ENCODE measurements around the gene SORCS2.

The SORCS2 gene

GRCh38 chr4:7610022-7610670 lies 417.8 kb downstream of the SORCS2 start:
- TF ChIP-seq GATA2 (IDR thresholded peaks at IDR 0.05; ENCODE audit: low read depth, low read length): no peak
- no peak for TF ChIP-seq GATA3 (IDR thresholded peaks at IDR 0.05; ENCODE audit: low read depth, low read length)

DNA sequence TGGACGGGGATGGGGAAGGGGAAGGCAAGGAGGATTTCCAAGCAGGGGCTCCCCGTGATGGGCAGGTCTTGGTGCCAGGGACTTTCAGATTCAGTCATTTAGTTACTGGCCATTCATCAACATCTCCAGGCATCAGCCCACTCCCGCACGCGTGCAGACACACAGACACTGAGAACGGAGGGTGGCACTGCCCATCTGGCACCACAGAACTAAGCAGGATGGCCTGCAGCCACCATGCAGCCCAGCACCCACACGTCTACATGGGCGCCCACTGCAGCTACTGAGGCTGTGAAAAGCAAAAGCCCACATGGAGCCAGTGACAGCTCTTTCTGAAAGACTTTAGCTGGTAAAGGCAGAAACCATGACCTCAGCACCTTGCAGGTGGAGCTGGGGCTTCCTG lies 418.5 kb downstream of the SORCS2 start:
- TF ChIP-seq GATA2 (IDR thresholded peaks at IDR 0.05; ENCODE audit: low read depth, low read length): no peak

DNA sequence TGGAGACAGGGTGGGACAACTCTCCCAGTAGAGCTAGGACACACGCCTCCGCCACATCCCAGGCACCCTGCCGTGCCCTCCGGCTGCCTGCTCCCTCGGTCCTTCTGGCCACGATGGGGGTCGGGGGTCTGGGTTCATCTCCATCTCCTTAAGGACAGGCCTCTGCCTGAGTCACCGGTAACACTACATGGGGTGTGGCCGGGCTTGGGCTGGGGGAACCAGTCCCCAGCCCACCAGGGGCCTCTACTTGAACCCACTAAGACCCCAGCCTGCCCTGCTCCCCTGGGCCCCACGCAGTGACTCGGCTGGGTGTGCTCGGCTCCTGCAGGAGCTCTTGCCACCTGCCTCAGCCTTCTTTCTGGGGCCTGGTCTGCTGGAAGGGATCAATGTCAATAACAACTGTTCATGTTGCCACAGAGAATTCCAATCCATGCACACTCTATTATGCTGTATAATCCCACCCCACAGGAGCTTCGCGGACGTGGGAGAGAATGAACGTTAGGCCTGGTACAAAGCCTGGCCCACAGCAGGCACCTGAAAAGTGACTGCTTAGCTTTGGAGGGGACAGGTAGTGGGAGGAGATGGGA lies 420.1 kb downstream of the SORCS2 start:
- no peak for TF ChIP-seq GATA3 (IDR thresholded peaks at IDR 0.05; ENCODE audit: low read depth, low read length)
- no peak for TF ChIP-seq GATA2 (IDR thresholded peaks at IDR 0.05; ENCODE audit: low read depth, low read length)

GRCh38 chr4:7614350-7614949 lies 422.1 kb downstream of the SORCS2 start:
- no peak for TF ChIP-seq GATA3 (IDR thresholded peaks at IDR 0.05; ENCODE audit: low read depth, low read length)
- TF ChIP-seq GATA2 (IDR thresholded peaks at IDR 0.05; ENCODE audit: low read depth, low read length): no peak

DNA sequence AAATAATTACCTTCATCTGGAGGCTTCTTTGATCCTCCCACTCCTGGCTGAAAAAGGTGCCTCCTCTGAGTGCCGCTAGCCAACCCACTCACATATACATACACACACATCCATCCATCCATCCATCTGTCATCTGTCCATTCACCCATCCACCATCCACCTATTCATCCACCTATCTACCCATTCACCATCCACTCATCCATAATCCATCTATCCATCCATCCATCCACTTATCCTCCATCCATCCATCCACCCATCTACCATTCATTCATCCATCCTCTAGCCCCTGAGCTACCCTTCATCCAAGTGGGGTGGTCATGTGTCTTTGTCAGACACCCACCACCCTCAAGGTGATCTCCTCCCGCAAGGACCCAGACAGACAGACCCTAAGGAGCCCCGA lies 423.9 kb downstream of the SORCS2 start:
- TF ChIP-seq GATA3 (IDR thresholded peaks at IDR 0.05; ENCODE audit: low read depth, low read length) (no peak), GATA2 (IDR thresholded peaks at IDR 0.05; ENCODE audit: low read depth, low read length) (no peak)

- no peak for TF ChIP-seq GATA2 (IDR thresholded peaks at IDR 0.05; ENCODE audit: low read depth, low read length)
- no peak for TF ChIP-seq GATA3 (IDR thresholded peaks at IDR 0.05; ENCODE audit: low read depth, low read length)
Observed at GRCh38 chr4:7618361-7618760, 426.0 kb downstream of the SORCS2 start.

DNA sequence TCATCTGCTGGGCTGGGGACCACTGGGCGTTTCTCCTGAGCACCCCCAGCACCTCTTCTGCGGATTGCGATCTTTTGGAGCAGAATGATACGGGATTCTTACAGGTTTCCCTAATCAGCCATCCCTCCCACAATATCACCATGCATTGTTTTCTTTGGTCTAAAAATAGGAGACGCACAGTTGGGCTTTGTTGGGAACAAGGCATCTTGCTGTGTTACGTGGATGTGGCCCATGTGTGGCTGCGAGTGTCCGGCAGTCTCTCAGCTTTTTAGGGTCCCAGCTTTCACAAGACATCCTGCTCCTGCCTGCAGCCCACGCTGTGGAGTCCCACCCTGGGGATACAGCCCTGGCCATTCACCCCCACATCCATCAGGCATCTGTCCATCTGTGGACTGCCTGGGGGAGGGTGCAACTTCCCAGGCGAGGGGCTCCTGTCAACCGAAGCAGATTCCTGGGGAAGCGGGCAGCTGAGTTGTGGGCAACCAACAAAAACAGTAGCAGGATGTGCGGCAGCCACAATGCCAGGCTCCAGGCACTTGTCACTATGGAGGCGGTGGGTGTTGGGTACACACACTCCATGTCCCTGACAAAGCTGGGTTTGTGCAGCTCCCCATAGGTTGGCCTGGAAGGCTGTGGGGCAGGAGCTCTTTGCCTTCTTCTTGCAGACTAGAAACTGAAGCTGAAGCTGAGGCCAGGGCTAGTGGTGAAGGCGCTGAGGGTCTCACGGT lies 427.9 kb downstream of the SORCS2 start:
- no peak for TF ChIP-seq GATA2 (IDR thresholded peaks at IDR 0.05; ENCODE audit: low read depth, low read length)
- TF ChIP-seq GATA3 (IDR thresholded peaks at IDR 0.05; ENCODE audit: low read depth, low read length): no peak

DNA sequence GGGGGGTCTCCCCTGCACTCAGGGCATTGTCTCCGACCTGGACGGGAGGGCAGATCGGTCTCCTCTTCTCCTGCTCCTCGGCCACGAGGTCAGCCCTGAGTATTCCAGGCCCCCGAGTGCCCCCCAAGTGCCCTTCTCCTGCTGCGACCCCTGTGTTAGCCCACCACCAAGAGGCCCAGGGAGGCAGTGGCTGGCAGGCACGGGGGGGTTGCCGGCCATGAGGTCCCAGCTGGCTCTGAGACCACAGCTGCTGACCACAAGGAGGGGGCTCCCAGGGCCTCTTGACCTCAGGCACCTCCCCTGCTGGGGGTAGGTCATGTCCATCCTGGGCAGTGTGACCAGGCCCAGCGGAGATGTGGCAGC lies 428.5 kb downstream of the SORCS2 start:
- TF ChIP-seq GATA3 (IDR thresholded peaks at IDR 0.05; ENCODE audit: low read depth, low read length): no peak
- TF ChIP-seq GATA2 (IDR thresholded peaks at IDR 0.05; ENCODE audit: low read depth, low read length): no peak

DNA sequence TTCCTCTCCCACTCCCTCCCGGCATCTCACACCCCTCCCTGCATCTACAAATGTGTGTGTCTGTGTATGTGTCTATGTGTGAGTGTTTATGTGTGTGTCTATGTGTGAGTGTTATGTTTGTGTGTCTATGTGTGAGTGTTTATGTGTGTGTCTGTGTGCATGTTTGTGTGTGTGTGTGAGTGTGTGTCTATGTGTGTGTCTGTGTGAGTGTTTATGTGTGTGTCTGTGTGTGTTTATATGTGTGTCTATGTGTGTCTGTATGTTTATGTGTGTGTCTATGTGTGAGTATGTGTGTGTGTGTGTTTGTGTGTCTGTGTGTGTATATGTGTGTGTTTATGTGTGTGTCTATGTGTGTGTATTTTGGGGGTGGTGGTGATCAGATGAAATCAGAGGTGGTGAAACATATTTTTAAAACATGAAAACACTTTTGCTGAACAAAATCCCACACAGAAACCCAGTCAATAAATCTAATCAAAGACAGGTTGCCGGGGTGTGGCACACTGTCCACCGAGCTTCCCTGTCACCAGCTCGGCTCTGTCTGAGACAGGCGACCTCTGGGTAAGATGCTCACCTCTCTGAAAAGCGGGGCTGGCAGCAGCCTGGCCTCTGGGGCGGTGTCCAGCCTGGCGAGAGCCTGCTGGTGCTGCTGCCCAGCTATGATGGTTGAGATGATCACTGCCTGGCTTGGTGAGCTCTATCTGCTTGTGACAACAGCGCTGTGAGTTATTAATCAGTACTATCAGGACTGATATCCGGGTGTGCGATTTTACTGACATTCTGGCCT lies 429.1 kb downstream of the SORCS2 start:
- TF ChIP-seq GATA2 (IDR thresholded peaks at IDR 0.05; ENCODE audit: low read depth, low read length): no peak
- TF ChIP-seq GATA3 (IDR thresholded peaks at IDR 0.05; ENCODE audit: low read depth, low read length): no peak

DNA sequence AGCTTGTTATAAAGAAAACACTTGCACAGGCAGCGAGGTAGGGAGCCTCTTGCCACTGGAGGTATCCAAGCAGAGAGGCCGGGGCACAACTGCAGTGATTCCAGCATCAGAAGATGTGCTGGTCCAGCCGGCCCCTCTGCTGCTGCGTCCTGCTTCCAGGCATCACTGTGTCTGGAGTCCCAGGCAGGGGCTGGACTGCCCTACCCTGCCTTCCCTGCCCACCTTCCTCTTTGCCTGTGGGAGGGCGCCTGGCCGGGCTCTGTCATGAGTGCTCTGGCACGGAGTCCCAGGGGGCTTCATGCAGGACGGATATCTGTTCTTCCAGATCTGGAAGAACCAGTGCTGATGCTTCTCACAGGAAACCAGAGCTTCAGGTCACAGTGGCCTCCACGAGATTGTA lies 430.0 kb downstream of the SORCS2 start:
- TF ChIP-seq GATA2 (IDR thresholded peaks at IDR 0.05; ENCODE audit: low read depth, low read length) (no peak), GATA3 (IDR thresholded peaks at IDR 0.05; ENCODE audit: low read depth, low read length) (no peak)

- no peak for TF ChIP-seq GATA2 (IDR thresholded peaks at IDR 0.05; ENCODE audit: low read depth, low read length)
- TF ChIP-seq GATA3 (IDR thresholded peaks at IDR 0.05; ENCODE audit: low read depth, low read length): no peak
Observed at GRCh38 chr4:7623468-7623867, 431.1 kb downstream of the SORCS2 start.

DNA sequence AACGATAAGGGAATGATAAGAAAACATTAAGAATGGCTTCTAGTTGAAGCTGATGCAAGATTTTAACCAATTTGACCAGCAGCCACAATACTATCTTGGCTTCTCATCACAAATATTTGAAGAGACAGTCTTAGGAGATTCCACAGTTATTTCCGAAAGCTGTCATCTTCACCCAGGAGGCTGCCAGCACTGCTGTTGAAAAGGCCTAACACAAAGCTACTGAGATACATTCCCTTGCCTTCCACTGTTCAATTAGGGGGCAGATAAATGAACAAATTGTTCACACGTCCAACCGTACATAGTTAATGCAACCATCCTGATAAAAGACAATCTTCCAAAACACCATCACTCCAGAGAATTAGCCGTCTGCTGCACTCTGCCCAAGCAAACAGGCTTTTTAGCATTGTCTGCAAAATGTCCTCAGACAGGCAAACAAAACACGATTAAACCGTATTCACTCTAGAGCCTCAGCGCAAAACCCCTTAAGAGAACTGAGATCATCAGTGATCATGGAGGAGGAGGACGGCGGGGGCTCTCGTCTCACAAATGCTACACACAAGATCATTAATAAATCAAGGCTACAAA lies 432.1 kb downstream of the SORCS2 start:
- TF ChIP-seq GATA2 (IDR thresholded peaks at IDR 0.05; ENCODE audit: low read depth, low read length) (no peak), GATA3 (IDR thresholded peaks at IDR 0.05; ENCODE audit: low read depth, low read length) (no peak)

DNA sequence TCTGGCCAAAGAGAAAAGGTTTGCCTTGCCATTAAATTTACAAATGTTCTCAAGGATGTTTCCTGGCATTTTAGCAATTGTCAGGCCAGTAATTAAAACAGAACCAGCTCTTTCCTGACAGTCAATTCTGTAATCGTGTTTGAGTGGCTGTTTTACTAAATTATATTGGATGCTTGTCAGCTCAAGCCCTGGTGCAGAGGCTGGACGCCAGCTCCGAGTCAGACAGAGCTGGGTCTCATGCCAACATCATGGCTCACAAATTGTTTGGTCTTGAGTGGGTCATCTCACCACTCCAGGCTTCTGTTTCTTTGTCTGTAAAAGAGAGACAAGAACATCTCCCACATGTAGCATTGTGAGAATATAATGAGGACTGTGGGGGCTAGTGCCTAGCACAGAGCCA lies 432.7 kb downstream of the SORCS2 start:
- TF ChIP-seq GATA2 (IDR thresholded peaks at IDR 0.05; ENCODE audit: low read depth, low read length) (no peak), GATA3 (IDR thresholded peaks at IDR 0.05; ENCODE audit: low read depth, low read length) (no peak)

DNA sequence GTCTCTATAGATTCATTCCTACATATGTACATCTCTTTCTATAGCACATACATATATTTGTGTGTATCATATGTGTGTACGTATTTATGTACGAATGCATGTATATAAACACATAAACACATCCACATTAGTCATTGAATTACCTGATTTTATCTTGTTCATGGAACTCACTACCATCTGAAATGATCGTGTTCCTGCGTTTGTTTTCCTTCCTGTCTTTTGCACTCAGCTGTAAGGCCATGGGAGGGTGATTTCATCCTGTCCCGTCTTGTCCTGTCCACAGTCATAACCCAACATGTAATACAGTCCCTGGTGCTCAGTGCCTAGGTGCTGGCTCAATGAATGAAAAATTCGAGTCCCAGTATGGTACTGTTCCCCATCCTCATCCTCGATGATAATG lies 434.2 kb downstream of the SORCS2 start:
- no peak for TF ChIP-seq GATA2 (IDR thresholded peaks at IDR 0.05; ENCODE audit: low read depth, low read length)

Measured in SH-SY5Y (cell line).